K562 (cell line): Measurements from ENCODE around the gene EFNA2. TPM values are rescaled to one million over a fixed set of nuclear protein-coding genes. Genes with fewer than 3 reads are reported as not detected.

Source experiments
- ATAC-seq: fragments of 200-7000 bp; cut with Tn5 transposase; 3 replicates; pipeline ENCODE4 v1.9.1; 2020; ENCODE audit warnings: moderate library complexity
- BruUV-seq: library from RNA; stranded (reverse); fragments of 400-500 nt; replicated peaks from 2 replicates; lab custom pipeline; 2021; lab: Mats Ljungman, UMichigan
- CTCF ChIA-PET: fragments of 300-600 bp; formaldehyde crosslinking; extraction: SDS; loops from one replicate; lab custom pipeline; 2021; ENCODE audit warnings: low intra/inter-chr PET ratio; lab: Yijun Ruan, JAX
- POLR2A ChIA-PET: fragments of 300-600, 350-650 bp; sonication (Branson Sonifier 250); formaldehyde crosslinking; extraction: SDS; loops from one replicate; lab custom pipeline; 2021; ENCODE audit warnings: antibody characterized with exemption, inconsistent platforms; lab: Yijun Ruan, JAX
- DNase-seq, 4 experiments: peaks; one replicate each; pipeline versions ENCODE4 v3.0.0 to v3.0.0-alpha.2; 2011 to 2018; ENCODE audit warnings: low spot score in 3 of 4, mixed read lengths in 3 of 4; ENCODE audit errors: extremely low read depth in 1 of 4
- FAIRE-seq: peaks from 2 replicates; lab custom pipeline; 2011; peaks lifted over from hg19 to GRCh38; lab: Jason Lieb, UNC
- H2AFZ ChIP-seq: 2 replicates; pipeline ENCODE4 v1.6.0; 2011; ENCODE audit warnings: low read depth, low read length, control low read depth, inconsistent platforms
- H3K27ac ChIP-seq: fragments of 200-600 bp; 3 replicates; pipeline ENCODE4 v1.8.0; 2011; ENCODE audit warnings: low read depth, mild to moderate bottlenecking, control low read depth, inconsistent platforms, low read length, moderate library complexity, mixed read lengths; ENCODE audit errors: extremely low read depth
- H3K27me3 ChIP-seq, 2 experiments: fragments of 300-600 bp in 1 of 2; 2 replicates in 1 of 2; 3 replicates in 1 of 2; pipeline versions ENCODE4 v1.6.0 to v1.8.0; 2011; ENCODE audit warnings: inconsistent platforms in 2 of 2, low read length in 2 of 2, mild to moderate bottlenecking in 1 of 2, mixed read lengths in 1 of 2, moderate library complexity in 1 of 2; ENCODE audit not compliant: control insufficient read depth in 2 of 2, insufficient read depth in 2 of 2
- H3K36me3 ChIP-seq: fragments of 300-600 bp; 3 replicates; pipeline ENCODE4 v1.8.0; 2011; ENCODE audit warnings: mild to moderate bottlenecking, low read length, inconsistent platforms; ENCODE audit not compliant: control insufficient read depth, insufficient read depth
- H3K4me1 ChIP-seq, 2 experiments: fragments of 200-600 bp in 1 of 2; replicated peaks in 1 of 2; 2 replicates in 1 of 2; 3 replicates in 1 of 2; pipeline versions ENCODE4 v1.5.1 to v1.8.0; 2011; ENCODE audit warnings: inconsistent platforms in 2 of 2, low read length in 2 of 2, mild to moderate bottlenecking in 1 of 2, mixed read lengths in 1 of 2, moderate library complexity in 1 of 2; ENCODE audit not compliant: control insufficient read depth in 2 of 2, insufficient read depth in 2 of 2
- H3K4me2 ChIP-seq: 2 replicates; pipeline ENCODE4 v1.6.1; 2011; ENCODE audit warnings: low read length, control low read depth, inconsistent platforms, mixed read lengths; ENCODE audit not compliant: insufficient read depth
- H3K4me3 ChIP-seq: fragments of 200-600 bp; sonication (generic), shearing (Covaris generic); 2 replicates; pipeline ENCODE4 v1.5.1; 2016; ENCODE audit warnings: control low read depth, inconsistent platforms
- H3K79me2 ChIP-seq: fragments of 200-600 bp; 3 replicates; pipeline ENCODE4 v1.8.0; 2011; ENCODE audit warnings: low read length, inconsistent platforms; ENCODE audit not compliant: control insufficient read depth, insufficient read depth
- H3K9ac ChIP-seq, 2 experiments: 2 replicates each; pipeline versions ENCODE4 v1.6.0 to v1.6.1; 2011; ENCODE audit warnings: low read depth in 2 of 2, low read length in 2 of 2, control low read depth in 1 of 2, inconsistent platforms in 1 of 2, mild to moderate bottlenecking in 1 of 2, mixed read lengths in 1 of 2; ENCODE audit not compliant: insufficient read depth in 1 of 2
- H3K9me1 ChIP-seq: one replicate; pipeline ENCODE4 v1.6.0; 2011; ENCODE audit warnings: inconsistent platforms, mild to moderate bottlenecking, low read length, moderate library complexity; ENCODE audit not compliant: control insufficient read depth, insufficient read depth
- H3K9me3 ChIP-seq: replicated peaks from 2 replicates; pipeline ENCODE4 v1.5.1; 2011; ENCODE audit warnings: low read depth, low read length, inconsistent platforms; ENCODE audit not compliant: control insufficient read depth, insufficient read depth
- H4K20me1 ChIP-seq: replicated peaks from 2 replicates; pipeline ENCODE4 v1.6.1; 2011; ENCODE audit warnings: low read length, inconsistent platforms, mixed read lengths; ENCODE audit not compliant: control insufficient read depth, insufficient read depth
- BCOR ChIP-seq: fragments of 450-650 bp; IDR thresholded peaks from 2 replicates; pipeline ENCODE4 v1.6.1; 2016
- CXXC5 ChIP-seq: fragments of 250-450 bp; sonication (Bioruptor Pico); IDR thresholded peaks from 2 replicates; pipeline ENCODE4 v1.8.0; 2022; ENCODE audit warnings: inconsistent platforms, mild to moderate bottlenecking, moderate library complexity
- DPF2 ChIP-seq: fragments of 450-650 bp; IDR thresholded peaks from 2 replicates; pipeline ENCODE4 v1.6.1; 2016
- E2F5 ChIP-seq: sonication (generic); formaldehyde crosslinking; IDR thresholded peaks from 2 replicates; pipeline ENCODE4 v1.8.0; 2022; ENCODE audit warnings: mild to moderate bottlenecking, missing genetic modification reagents
- HMGN3 ChIP-seq: IDR thresholded peaks from 2 replicates; pipeline ENCODE4 v1.6.1; 2011; ENCODE audit warnings: borderline replicate concordance, low read depth, mild to moderate bottlenecking, mixed read lengths, low read length; ENCODE audit not compliant: insufficient read length; ENCODE audit errors: extremely low read depth
- MYC ChIP-seq, 2 experiments: fragments of 250-450 bp in 1 of 2; sonication (Bioruptor Pico) in 1 of 2; IDR thresholded peaks; 2 replicates each; pipeline versions ENCODE4 v1.5.1 to v1.6.1; 2012 to 2021; ENCODE audit warnings: low read depth in 2 of 2, borderline replicate concordance in 1 of 2, improper control_type of control experiment in 1 of 2, low read length in 1 of 2, mild to moderate bottlenecking in 1 of 2, moderate library complexity in 1 of 2
- PRDM10 ChIP-seq: fragments of 450-650 bp; IDR thresholded peaks from 2 replicates; pipeline ENCODE4 v1.6.1; 2018; ENCODE audit not compliant: partially characterized antibody
- SMAD4 ChIP-seq: fragments of 250-450 bp; sonication (Bioruptor Pico); conservative IDR thresholded peaks from 2 replicates; pipeline ENCODE4 v1.8.0; 2021; ENCODE audit warnings: inconsistent platforms, mild to moderate bottlenecking, moderate library complexity
- SMARCA4 ChIP-seq: fragments of 450-650 bp; IDR thresholded peaks from 2 replicates; pipeline ENCODE4 v1.6.1; 2016
- SMARCE1 ChIP-seq: fragments of 450-650 bp; IDR thresholded peaks from 2 replicates; pipeline ENCODE4 v1.7.1; 2016; ENCODE audit warnings: mild to moderate bottlenecking
- VEZF1 ChIP-seq: fragments of 200-800 bp; sonication (Bioruptor generic); IDR thresholded peaks from 2 replicates; pipeline ENCODE4 v1.6.1; 2017; ENCODE audit warnings: missing genetic modification characterization, missing compliant biosample characterization
- ZNF586 ChIP-seq: fragments of 450-650 bp; formaldehyde crosslinking; conservative IDR thresholded peaks from 2 replicates; pipeline ENCODE4 v1.4.0; 2020; ENCODE audit warnings: mild to moderate bottlenecking, moderate library complexity
- WGBS: fragments of 100-300 bp; shearing (Covaris generic); methylation state at CpG from one replicate; pipeline ENCODE4 v1.1.6; 2016; ENCODE audit warnings: low coverage, mixed read lengths; ENCODE audit not compliant: insufficient coverage; ENCODE audit errors: missing lambda C conversion rate; 5-methylcytosine and 5-hydroxymethylcytosine counted together
- in situ Hi-C: fragments of 300-500 bp; cut with MboI; formaldehyde crosslinking; loops from 4 replicates; pipeline ENCODE4 v1.15.0; 2018; ENCODE audit warnings: inconsistent platforms, mixed read lengths
- intact Hi-C: fragments of 100-400 bp; cut with micrococcal nuclease; formaldehyde crosslinking; loops from 2 replicates; pipeline ENCODE4 v1.14.2; 2022
- polyA plus RNA-seq, 8 experiments: library from polyadenylated mRNA; depleted of rRNA in 4 of 8; stranded (reverse) in 5 of 8; unstranded in 3 of 8; fragments of >200 nt; fragmentation: Nextera tagmentation in 2 of 8; fragmentation: Illumina TruSeq in 1 of 8; extraction: Ambion mirVana in 2 of 8; extraction: Trizol in 1 of 8; gene quantifications; 2 replicates each; pipeline versions ENCODE4 v1.2.1 to v1.2.3, GENCODE V29; 2011 to 2014; ENCODE audit warnings: inconsistent platforms in 1 of 8, missing spikeins in 1 of 8
- total RNA-seq, 7 experiments: library from RNA; depleted of rRNA in 6 of 7; stranded (reverse); fragments of >200 nt in 6 of 7; fragmentation: Illumina TruSeq in 2 of 7; extraction: Trizol in 2 of 7; gene quantifications; 2 replicates each; pipeline versions ENCODE4 v1.2.1 to v1.2.3, GENCODE V29; 2011 to 2021; ENCODE audit warnings: low replicate concordance in 1 of 7
- TF ChIP-seq, protein P1 (sequence below), 3 experiments: IDR thresholded peaks in 2 of 3; conservative IDR thresholded peaks in 1 of 3; 2 replicates each; pipeline ENCODE4 v1.5.1; 2011 to 2012; ENCODE audit warnings: low read length in 3 of 3, mild to moderate bottlenecking in 3 of 3, control low read depth in 2 of 3, improper control_type of control experiment in 1 of 3, inconsistent platforms in 1 of 3, low read depth in 1 of 3, mixed read lengths in 1 of 3, moderate library complexity in 1 of 3; ENCODE audit not compliant: insufficient read depth in 2 of 3

The EFNA2 gene
- total and polyA plus RNA-seq, 9 of the 15 experiments (the other 6 are each of a cell fraction or from before 2014, with no cell fraction given): 0.11 to 0.44 (median 0.15) TPM; not detected in 6

DNA sequence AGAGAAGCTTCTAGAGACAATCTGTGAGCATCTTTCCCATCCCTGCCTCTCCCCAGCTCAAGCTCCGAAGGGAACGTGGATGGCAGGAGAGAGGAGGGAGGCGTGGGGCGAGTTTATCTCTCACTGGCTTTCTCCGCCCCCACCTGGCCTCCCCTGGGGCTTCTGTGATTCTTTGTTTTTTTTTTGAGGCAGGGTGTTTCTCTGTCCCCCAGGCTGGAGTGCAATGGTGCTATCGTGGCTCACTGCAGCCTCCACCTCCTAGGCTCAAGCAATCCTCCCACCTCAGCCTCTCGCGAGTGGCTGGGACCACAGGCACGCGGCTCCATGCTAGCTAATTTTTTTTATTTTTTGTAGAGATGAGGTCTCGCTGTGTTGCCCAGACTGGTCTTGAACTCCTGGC lies 23.0 kb downstream of the EFNA2 start:
- intact Hi-C loops (no loop called here), in situ Hi-C loops (no loop called here)
- H3K79me2 ChIP-seq: peaks cover 16% of the 10 kb centered on the region; the same call in 2 of the 3 replicates
- FAIRE-seq (peak; percentile 69), DNase-seq (peak in 3 of 4 experiments; percentile 45 to 75 (median 63)), ATAC-seq (peak; percentile 69)
- ChIA-PET CTCF (no interaction called here), POLR2A (interaction anchor here (0.5 to 1.6 kb wide), 7 partner anchors 8 to 63 kb away, joined by 3 to 5 read pairs (median 5); partner anchors contain the start of gene CIRBP)
- BruUV-seq: no TSS peak
- WGBS: 6% methylated on average over 11 of the region's 11 CpGs
- H3K4me1 ChIP-seq: peaks cover 6 to 75% of the 10 kb centered on the region in 2 experiments
- H3K4me3 ChIP-seq: no peak overlapping the region
- no peaks in the 10 kb centered on the region for H3K27me3 ChIP-seq
- no peaks in the 10 kb centered on the region for H3K36me3 ChIP-seq
- H2AFZ ChIP-seq: no peak overlapping the region
- H4K20me1 ChIP-seq: peaks cover 8% of the 10 kb centered on the region; the same call in 1 of the 2 replicates
- H3K4me2 ChIP-seq: peak overlapping the region; percentile 95
- no peak overlapping the region for H3K27ac ChIP-seq
- no peaks in the 10 kb centered on the region for H3K9me3 ChIP-seq
- H3K9ac ChIP-seq: peak overlapping the region; percentile 12 to 93; a peak in 2 of 4 replicates
- no peaks in the 10 kb centered on the region for H3K9me1 ChIP-seq
- peak; percentile 53; the same call in 1 of the 2 replicates for TF ChIP-seq DPF2
- TF ChIP-seq VEZF1 (CRISPR knock-in tag): peak; percentile 54
- no peak for TF ChIP-seq HMGN3
- TF ChIP-seq SMAD4 (CRISPR knock-in tag): 0 out of 2 replicates have a peak, but pooled peaks have one; percentile 12
- TF ChIP-seq SMARCA4: peak; percentile 31; the same call in 1 of the 2 replicates
- peak; percentile 56; the same call in 1 of the 2 replicates for TF ChIP-seq BCOR
- TF ChIP-seq E2F5 (CRISPR knock-in tag): no peak
- TF ChIP-seq, protein P1, sequence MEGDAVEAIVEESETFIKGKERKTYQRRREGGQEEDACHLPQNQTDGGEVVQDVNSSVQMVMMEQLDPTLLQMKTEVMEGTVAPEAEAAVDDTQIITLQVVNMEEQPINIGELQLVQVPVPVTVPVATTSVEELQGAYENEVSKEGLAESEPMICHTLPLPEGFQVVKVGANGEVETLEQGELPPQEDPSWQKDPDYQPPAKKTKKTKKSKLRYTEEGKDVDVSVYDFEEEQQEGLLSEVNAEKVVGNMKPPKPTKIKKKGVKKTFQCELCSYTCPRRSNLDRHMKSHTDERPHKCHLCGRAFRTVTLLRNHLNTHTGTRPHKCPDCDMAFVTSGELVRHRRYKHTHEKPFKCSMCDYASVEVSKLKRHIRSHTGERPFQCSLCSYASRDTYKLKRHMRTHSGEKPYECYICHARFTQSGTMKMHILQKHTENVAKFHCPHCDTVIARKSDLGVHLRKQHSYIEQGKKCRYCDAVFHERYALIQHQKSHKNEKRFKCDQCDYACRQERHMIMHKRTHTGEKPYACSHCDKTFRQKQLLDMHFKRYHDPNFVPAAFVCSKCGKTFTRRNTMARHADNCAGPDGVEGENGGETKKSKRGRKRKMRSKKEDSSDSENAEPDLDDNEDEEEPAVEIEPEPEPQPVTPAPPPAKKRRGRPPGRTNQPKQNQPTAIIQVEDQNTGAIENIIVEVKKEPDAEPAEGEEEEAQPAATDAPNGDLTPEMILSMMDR (IDR thresholded peaks at IDR 0.05 in 2 of 3, conservative IDR thresholded peaks at IDR 0.05 in 1 of 3; ENCODE audit: insufficient read depth in 2 of 3, low read depth in 1 of 3, low read length in 3 of 3): peak in 2 of 3 experiments; percentile 9 to 15; a peak in 2 of 6 replicates
- no peak for TF ChIP-seq ZNF586 (CRISPR knock-in tag)
- TF ChIP-seq PRDM10: peak; percentile 17
- TF ChIP-seq SMARCE1: 0 out of 2 replicates have a peak, but pooled peaks have one; percentile 12
- 0 out of 2 replicates have a peak, but pooled peaks have one; percentile 26 for TF ChIP-seq MYC (IDR thresholded peaks at IDR 0.05; ENCODE audit: low read depth, low read length)
- no peak for TF ChIP-seq MYC (CRISPR knock-in tag; IDR thresholded peaks at IDR 0.05; ENCODE audit: borderline replicate concordance, low read depth)
- peak; percentile 26; the same call in 1 of the 2 replicates for TF ChIP-seq CXXC5 (CRISPR knock-in tag)
